Umbilical cord (tissue), 2 donors: ENCODE measurements around the gene ZNF618. TPM values are rescaled to one million over a fixed set of nuclear protein-coding genes. Genes with fewer than 3 reads are reported as not detected.

ENCODE experiments used
- DNase-seq: peaks from one replicate; pipeline ENCODE4 v3.0.0-alpha.2; 2015; ENCODE audit warnings: low spot score
- total RNA-seq: library from RNA; depleted of rRNA; stranded (reverse); fragments of >200 nt; gene quantifications from one replicate; pipeline ENCODE4 v1.2.3, GENCODE V29; 2014; ENCODE audit warnings: low replicate concordance; ENCODE audit not compliant: insufficient read depth

Gene ZNF618
- total RNA-seq, 1 donor from 2014 or later, result 12.3 TPM

GRCh38 chr9:113910036-113910639 lies 34.0 kb downstream of the ZNF618 start:
- DNase-seq, result no peak

- DNase-seq, result peak; percentile 29
These were observed 35.9 kb downstream of the ZNF618 start for GRCh38 chr9:113911850-113912557.

- DNase-seq, result peak; percentile 64
These were observed 36.7 kb downstream of the ZNF618 start for GRCh38 chr9:113912816-113913215.

- peak; percentile 15 for DNase-seq
These were observed 37.5 kb downstream of the ZNF618 start for GRCh38 chr9:113913426-113914195.

GRCh38 chr9:113914517-113914916 lies 38.4 kb downstream of the ZNF618 start:
- no peak for DNase-seq

GRCh38 chr9:113915817-113916434 lies 39.8 kb downstream of the ZNF618 start:
- DNase-seq, result no peak

GRCh38 chr9:113916931-113917330 lies 40.8 kb downstream of the ZNF618 start:
- DNase-seq, result no peak

- no peak for DNase-seq
These were observed 42.7 kb downstream of the ZNF618 start for GRCh38 chr9:113918697-113919350.

- DNase-seq, result no peak
These were observed 43.3 kb downstream of the ZNF618 start for GRCh38 chr9:113919382-113919781.

- DNase-seq, result no peak
These were observed 43.8 kb downstream of the ZNF618 start for GRCh38 chr9:113919871-113920270.

GRCh38 chr9:113920872-113921271 lies 44.8 kb downstream of the ZNF618 start:
- DNase-seq, result no peak

GRCh38 chr9:113921396-113921925 lies 45.4 kb downstream of the ZNF618 start:
- DNase-seq, result no peak

- DNase-seq, result no peak
These were observed 46.1 kb downstream of the ZNF618 start for GRCh38 chr9:113922160-113922559.

- no peak for DNase-seq
These were observed 50.1 kb downstream of the ZNF618 start for GRCh38 chr9:113926211-113926610.

GRCh38 chr9:113927277-113927676 lies 51.2 kb downstream of the ZNF618 start:
- DNase-seq, result no peak

- no peak for DNase-seq
These were observed 52.2 kb downstream of the ZNF618 start for GRCh38 chr9:113928269-113928668.

GRCh38 chr9:113929634-113930389 lies 53.7 kb downstream of the ZNF618 start:
- DNase-seq, result peak; percentile 57

- DNase-seq, result no peak
These were observed 54.3 kb downstream of the ZNF618 start for GRCh38 chr9:113930390-113930783.

GRCh38 chr9:113931140-113931539 lies 55.0 kb downstream of the ZNF618 start:
- DNase-seq, result no peak

- DNase-seq, result no peak
These were observed 55.7 kb downstream of the ZNF618 start for GRCh38 chr9:113931777-113932176.
